Right hindlimb (tissue), 1 donor: ENCODE results near the gene C1orf198.
A peak's percentile ranks its signal among the peaks of the same experiment; 100 is the strongest.

Source experiments
- DNase-seq: peaks from one replicate; pipeline ENCODE4 v3.0.0-alpha.2; 2018

C1orf198 gene

GRCh38 chr1:230891413-230891812, 23.1 kb upstream of the C1orf198 start:
- no peak for DNase-seq

GRCh38 chr1:230884646-230885045, 16.3 kb upstream of the C1orf198 start:
- DNase-seq = no peak

- peak; percentile 58 for DNase-seq
Measured at GRCh38 chr1:230883967-230884366, 15.6 kb upstream of the C1orf198 start.

GRCh38 chr1:230879778-230880177, 11.5 kb upstream of the C1orf198 start:
- DNase-seq = no peak

- DNase-seq = peak; percentile 60
Measured at GRCh38 chr1:230878591-230878990, 10.3 kb upstream of the C1orf198 start.

- no peak for DNase-seq
Measured at GRCh38 chr1:230877924-230878590, 9.7 kb upstream of the C1orf198 start.

GRCh38 chr1:230877146-230877923, 9.0 kb upstream of the C1orf198 start:
- DNase-seq = no peak

GRCh38 chr1:230876660-230877059, 8.3 kb upstream of the C1orf198 start:
- DNase-seq = no peak

- DNase-seq = no peak
Measured at GRCh38 chr1:230875370-230875769, 7.0 kb upstream of the C1orf198 start.

- no peak for DNase-seq
Measured at GRCh38 chr1:230870916-230871315, 2.6 kb upstream of the C1orf198 start.

- no peak for DNase-seq
Measured at GRCh38 chr1:230869500-230869899, 1.2 kb upstream of the C1orf198 start.

- peak; percentile 80 for DNase-seq
Measured at GRCh38 chr1:230868736-230869385, 540 bp upstream of the C1orf198 start.

GRCh38 chr1:230867101-230867902, 1.0 kb downstream of the C1orf198 start:
- no peak for DNase-seq

GRCh38 chr1:230866171-230867070, 1.9 kb downstream of the C1orf198 start:
- peak; percentile 50 for DNase-seq

- DNase-seq = no peak
Measured at GRCh38 chr1:230865062-230865817, 3.1 kb downstream of the C1orf198 start.

GRCh38 chr1:230864441-230864840, 3.9 kb downstream of the C1orf198 start:
- DNase-seq = no peak

GRCh38 chr1:230863449-230863848, 4.9 kb downstream of the C1orf198 start:
- no peak for DNase-seq

GRCh38 chr1:230861970-230862595, 6.2 kb downstream of the C1orf198 start:
- no peak for DNase-seq

- no peak for DNase-seq
Measured at GRCh38 chr1:230861489-230861888, 6.8 kb downstream of the C1orf198 start.

- DNase-seq = no peak
Measured at GRCh38 chr1:230860617-230861384, 7.5 kb downstream of the C1orf198 start.
